K562 (cell line): Measurements from ENCODE around the gene MTA1. TPM values are rescaled to one million over a fixed set of nuclear protein-coding genes. Genes with fewer than 3 reads are reported as not detected.

Source experiments
- ERF ChIP-seq: fragments of 450-650 bp; formaldehyde crosslinking; IDR thresholded peaks from 2 replicates; pipeline ENCODE4 v1.4.0; 2020; ENCODE audit warnings: mild to moderate bottlenecking, mixed read lengths
- ETS2 ChIP-seq: IDR thresholded peaks from 2 replicates; pipeline ENCODE4 v1.6.1; 2016; ENCODE audit warnings: borderline replicate concordance, missing genetic modification characterization, mild to moderate bottlenecking, moderate library complexity, missing compliant biosample characterization; ENCODE audit not compliant: poor library complexity, severe bottlenecking
- FOXK1 ChIP-seq: sonication (generic); formaldehyde crosslinking; IDR thresholded peaks from 2 replicates; pipeline ENCODE4 v1.8.0; 2022; ENCODE audit warnings: missing genetic modification reagents, mild to moderate bottlenecking, borderline replicate concordance
- GTF2E2 ChIP-seq: fragments of 200-800 bp; sonication (Bioruptor generic); IDR thresholded peaks from 2 replicates; pipeline ENCODE4 v1.6.1; 2016; ENCODE audit warnings: missing genetic modification characterization, missing compliant biosample characterization
- KLF13 ChIP-seq: fragments of 450-650 bp; IDR thresholded peaks from 2 replicates; pipeline ENCODE4 v1.6.1; 2016; ENCODE audit warnings: missing genetic modification characterization, low read depth, mild to moderate bottlenecking, missing compliant biosample characterization, moderate library complexity, borderline replicate concordance
- LEF1 ChIP-seq: fragments of 450-650 bp; IDR thresholded peaks from 2 replicates; pipeline ENCODE4 v1.6.1; 2016; ENCODE audit warnings: mild to moderate bottlenecking
- NR2F6 ChIP-seq: fragments of 450-650 bp; formaldehyde crosslinking; IDR thresholded peaks from 2 replicates; pipeline ENCODE4 v1.4.0; 2020; ENCODE audit warnings: mild to moderate bottlenecking
- PHF21A ChIP-seq: fragments of 450-650 bp; IDR thresholded peaks from 2 replicates; pipeline ENCODE4 v1.6.1; 2017; ENCODE audit warnings: low read depth, borderline replicate concordance
- POLR3G ChIP-seq: IDR thresholded peaks from 2 replicates; pipeline ENCODE4 v1.6.1; 2011; ENCODE audit not compliant: insufficient read length, insufficient replicate concordance; ENCODE audit errors: extremely low read depth
- PRMT5 ChIP-seq: sonication (generic); formaldehyde crosslinking; IDR thresholded peaks from 2 replicates; pipeline ENCODE4 v1.5.0; 2020; ENCODE audit warnings: missing genetic modification reagents
- PYGO2 ChIP-seq: fragments of 450-650 bp; IDR thresholded peaks from 2 replicates; pipeline ENCODE4 v1.6.1; 2016; ENCODE audit warnings: mild to moderate bottlenecking, missing genetic modification characterization, moderate library complexity, missing compliant biosample characterization
- SIN3B ChIP-seq: fragments of 450-650 bp; IDR thresholded peaks from 2 replicates; pipeline ENCODE4 v1.6.1; 2017; ENCODE audit warnings: low read depth, mild to moderate bottlenecking, moderate library complexity
- SIX5 ChIP-seq, 2 experiments: IDR thresholded peaks; 2 replicates each; pipeline ENCODE4 v1.6.1; 2011; ENCODE audit warnings: low read length in 2 of 2, borderline replicate concordance in 1 of 2, low read depth in 1 of 2, mild to moderate bottlenecking in 1 of 2, moderate library complexity in 1 of 2; ENCODE audit not compliant: insufficient read depth in 1 of 2
- SPI1 ChIP-seq: IDR thresholded peaks from 2 replicates; pipeline ENCODE4 v1.6.1; 2011; ENCODE audit warnings: low read depth, low read length, control low read depth, borderline replicate concordance
- ZBTB7A ChIP-seq: IDR thresholded peaks from 2 replicates; pipeline ENCODE4 v1.6.1; 2011; ENCODE audit warnings: low read depth, mild to moderate bottlenecking, low read length, moderate library complexity, borderline replicate concordance; ENCODE audit not compliant: control insufficient read depth
- ZC3H4 ChIP-seq: sonication (generic); formaldehyde crosslinking; IDR thresholded peaks from 2 replicates; pipeline ENCODE4 v1.9.0; 2021; ENCODE audit warnings: missing genetic modification reagents, borderline replicate concordance
- ZC3H8 ChIP-seq: fragments of 450-650 bp; IDR thresholded peaks from 2 replicates; pipeline ENCODE4 v1.6.1; 2017
- ZNF584 ChIP-seq: fragments of 200-800 bp; sonication (Bioruptor generic); IDR thresholded peaks from 2 replicates; pipeline ENCODE4 v1.6.1; 2016; ENCODE audit warnings: low read depth, mild to moderate bottlenecking, missing genetic modification characterization, missing compliant biosample characterization
- polyA plus RNA-seq, 8 experiments: library from polyadenylated mRNA; depleted of rRNA in 4 of 8; stranded (reverse) in 5 of 8; unstranded in 3 of 8; fragments of >200 nt; fragmentation: Nextera tagmentation in 2 of 8; fragmentation: Illumina TruSeq in 1 of 8; extraction: Ambion mirVana in 2 of 8; extraction: Trizol in 1 of 8; gene quantifications; 2 replicates each; pipeline versions ENCODE4 v1.2.1 to v1.2.3, GENCODE V29; 2011 to 2014; ENCODE audit warnings: inconsistent platforms in 1 of 8, missing spikeins in 1 of 8
- total RNA-seq, 7 experiments: library from RNA; depleted of rRNA in 6 of 7; stranded (reverse); fragments of >200 nt in 6 of 7; fragmentation: Illumina TruSeq in 2 of 7; extraction: Trizol in 2 of 7; gene quantifications; 2 replicates each; pipeline versions ENCODE4 v1.2.1 to v1.2.3, GENCODE V29; 2011 to 2021; ENCODE audit warnings: low replicate concordance in 1 of 7
- TF ChIP-seq, protein P1 (sequence below): sonication (generic); formaldehyde crosslinking; IDR thresholded peaks from 2 replicates; pipeline ENCODE4 v1.8.0; 2023; ENCODE audit warnings: mild to moderate bottlenecking, missing genetic modification reagents
- TF ChIP-seq, protein P2 (sequence below): sonication (generic); formaldehyde crosslinking; IDR thresholded peaks from 2 replicates; pipeline ENCODE4 v1.8.1; 2022; ENCODE audit warnings: missing genetic modification reagents
- TF ChIP-seq, protein P3 (sequence below): sonication (generic); formaldehyde crosslinking; IDR thresholded peaks from 2 replicates; pipeline ENCODE4 v1.4.0; 2020; ENCODE audit warnings: mild to moderate bottlenecking, missing genetic modification reagents

MTA1 gene
- total and polyA plus RNA-seq, 9 of the 15 experiments (the other 6 are each of a cell fraction or from before 2014, with no cell fraction given) = 0.13 to 118 (median 32.3) TPM

DNA sequence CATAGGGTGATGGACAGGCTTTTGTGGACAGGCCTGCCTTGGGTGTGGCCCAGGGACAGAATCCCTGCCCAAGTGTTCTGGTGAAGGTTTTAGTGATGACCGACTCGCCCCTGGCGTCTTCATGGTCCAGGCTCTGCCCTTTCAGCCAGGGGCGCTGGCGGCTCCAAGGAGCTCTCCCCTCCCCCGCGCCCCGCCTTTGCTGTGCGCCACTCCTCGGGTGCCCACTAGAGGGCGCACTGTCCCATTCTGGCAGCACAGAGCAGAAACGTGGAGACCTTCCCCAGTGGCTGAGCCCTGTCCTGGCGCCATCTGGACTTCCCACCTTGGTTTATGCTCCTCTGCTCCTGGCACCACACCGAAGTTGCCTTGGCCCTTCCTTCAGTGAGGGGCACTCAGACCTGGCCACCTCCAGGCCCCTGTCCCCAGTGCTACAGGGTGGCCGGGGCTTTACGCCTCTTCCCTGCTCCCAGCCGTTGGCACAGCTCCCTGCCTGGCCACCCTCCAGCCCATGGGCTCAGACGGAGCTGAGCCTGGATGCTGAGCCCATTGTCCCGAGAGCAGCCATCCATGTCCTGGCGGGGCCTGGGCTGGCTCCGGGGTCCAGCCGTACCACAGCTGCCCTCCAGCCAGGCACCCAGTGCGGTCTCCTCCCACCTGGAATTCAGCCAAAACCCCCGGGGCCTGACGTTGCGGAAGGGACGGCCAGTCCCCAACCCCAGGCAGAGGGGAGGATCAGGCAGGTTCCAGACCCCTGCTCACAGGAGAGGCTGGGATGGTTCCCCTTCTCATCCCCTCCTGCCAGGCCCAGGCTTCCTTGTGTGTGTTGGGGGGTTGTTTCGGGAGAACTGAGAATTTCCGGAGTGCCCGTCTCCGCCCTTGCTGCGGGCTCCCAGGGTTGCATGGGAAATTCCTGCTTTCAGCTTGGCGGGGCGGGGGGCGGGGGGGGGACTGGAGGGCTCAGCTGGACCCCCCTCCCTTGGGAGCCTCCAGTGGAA lies 61.5 kb downstream of the MTA1 start (continued):
- no peak for TF ChIP-seq NR2F6 (CRISPR knock-in tag)
- TF ChIP-seq POLR3G = no peak
- TF ChIP-seq, protein P1, sequence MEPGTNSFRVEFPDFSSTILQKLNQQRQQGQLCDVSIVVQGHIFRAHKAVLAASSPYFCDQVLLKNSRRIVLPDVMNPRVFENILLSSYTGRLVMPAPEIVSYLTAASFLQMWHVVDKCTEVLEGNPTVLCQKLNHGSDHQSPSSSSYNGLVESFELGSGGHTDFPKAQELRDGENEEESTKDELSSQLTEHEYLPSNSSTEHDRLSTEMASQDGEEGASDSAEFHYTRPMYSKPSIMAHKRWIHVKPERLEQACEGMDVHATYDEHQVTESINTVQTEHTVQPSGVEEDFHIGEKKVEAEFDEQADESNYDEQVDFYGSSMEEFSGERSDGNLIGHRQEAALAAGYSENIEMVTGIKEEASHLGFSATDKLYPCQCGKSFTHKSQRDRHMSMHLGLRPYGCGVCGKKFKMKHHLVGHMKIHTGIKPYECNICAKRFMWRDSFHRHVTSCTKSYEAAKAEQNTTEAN (CRISPR knock-in tag) = 0 out of 2 replicates have a peak, but pooled peaks have one; percentile 82
- no peak for TF ChIP-seq PYGO2 (tag)
- peak; percentile 18; the same call in 1 of the 2 replicates for TF ChIP-seq LEF1
- TF ChIP-seq SPI1 = no peak
- TF ChIP-seq, protein P2, sequence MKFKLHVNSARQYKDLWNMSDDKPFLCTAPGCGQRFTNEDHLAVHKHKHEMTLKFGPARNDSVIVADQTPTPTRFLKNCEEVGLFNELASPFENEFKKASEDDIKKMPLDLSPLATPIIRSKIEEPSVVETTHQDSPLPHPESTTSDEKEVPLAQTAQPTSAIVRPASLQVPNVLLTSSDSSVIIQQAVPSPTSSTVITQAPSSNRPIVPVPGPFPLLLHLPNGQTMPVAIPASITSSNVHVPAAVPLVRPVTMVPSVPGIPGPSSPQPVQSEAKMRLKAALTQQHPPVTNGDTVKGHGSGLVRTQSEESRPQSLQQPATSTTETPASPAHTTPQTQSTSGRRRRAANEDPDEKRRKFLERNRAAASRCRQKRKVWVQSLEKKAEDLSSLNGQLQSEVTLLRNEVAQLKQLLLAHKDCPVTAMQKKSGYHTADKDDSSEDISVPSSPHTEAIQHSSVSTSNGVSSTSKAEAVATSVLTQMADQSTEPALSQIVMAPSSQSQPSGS (CRISPR knock-in tag) = no peak
- no peak for TF ChIP-seq PRMT5 (CRISPR knock-in tag)
- no peak for TF ChIP-seq ETS2 (tag)
- TF ChIP-seq SIX5 (IDR thresholded peaks at IDR 0.05; ENCODE audit: borderline replicate concordance in 1 of 2, insufficient read depth in 1 of 2, low read depth in 1 of 2, low read length in 2 of 2) = no peak
- peak; percentile 62; the same call in 1 of the 2 replicates for TF ChIP-seq ZBTB7A
- TF ChIP-seq PHF21A = no peak
- no peak for TF ChIP-seq ZC3H8
- no peak for TF ChIP-seq SIN3B
- TF ChIP-seq ERF (CRISPR knock-in tag) = no peak
- no peak for TF ChIP-seq KLF13 (tag)
- TF ChIP-seq ZNF584 (CRISPR knock-in tag) = no peak
- TF ChIP-seq GTF2E2 (tag) = no peak
- TF ChIP-seq FOXK1 (CRISPR knock-in tag) = no peak
- TF ChIP-seq, protein P3, sequence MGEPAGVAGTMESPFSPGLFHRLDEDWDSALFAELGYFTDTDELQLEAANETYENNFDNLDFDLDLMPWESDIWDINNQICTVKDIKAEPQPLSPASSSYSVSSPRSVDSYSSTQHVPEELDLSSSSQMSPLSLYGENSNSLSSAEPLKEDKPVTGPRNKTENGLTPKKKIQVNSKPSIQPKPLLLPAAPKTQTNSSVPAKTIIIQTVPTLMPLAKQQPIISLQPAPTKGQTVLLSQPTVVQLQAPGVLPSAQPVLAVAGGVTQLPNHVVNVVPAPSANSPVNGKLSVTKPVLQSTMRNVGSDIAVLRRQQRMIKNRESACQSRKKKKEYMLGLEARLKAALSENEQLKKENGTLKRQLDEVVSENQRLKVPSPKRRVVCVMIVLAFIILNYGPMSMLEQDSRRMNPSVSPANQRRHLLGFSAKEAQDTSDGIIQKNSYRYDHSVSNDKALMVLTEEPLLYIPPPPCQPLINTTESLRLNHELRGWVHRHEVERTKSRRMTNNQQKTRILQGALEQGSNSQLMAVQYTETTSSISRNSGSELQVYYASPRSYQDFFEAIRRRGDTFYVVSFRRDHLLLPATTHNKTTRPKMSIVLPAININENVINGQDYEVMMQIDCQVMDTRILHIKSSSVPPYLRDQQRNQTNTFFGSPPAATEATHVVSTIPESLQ = no peak
- TF ChIP-seq ZC3H4 (CRISPR knock-in tag) = peak; percentile 92; the same call in 1 of the 2 replicates
